HEK293 (cell line): ENCODE data around the gene GPAT2.
A peak's percentile ranks its signal among the peaks of the same experiment; 100 is the strongest.
"Not testable (repeated sequence)": the region's sequence is repeated elsewhere in the genome, so short reads cannot be mapped to it uniquely, and the experiment has no call there.

Source experiments
- CTCF ChIA-PET: fragments of 350-600 bp; formaldehyde crosslinking; extraction: SDS; loops from one replicate; lab custom pipeline; 2021; ENCODE audit warnings: antibody characterized with exemption; lab: Yijun Ruan, JAX
- POLR2A ChIA-PET: fragments of 300-600 bp; formaldehyde crosslinking; extraction: SDS; loops from one replicate; lab custom pipeline; 2020; ENCODE audit warnings: antibody characterized with exemption, inconsistent platforms; lab: Yijun Ruan, JAX
- H3K27ac ChIP-seq: fragments of 200-500 bp; sonication (Bioruptor generic); 2 replicates; pipeline ENCODE4 v1.5.1; 2014; ENCODE audit warnings: low read depth, low read length, control low read depth, inconsistent platforms; ENCODE audit errors: extremely low read depth
- H3K36me3 ChIP-seq, 2 experiments: fragments of 200-500 bp in 1 of 2; sonication (Bioruptor generic) in 1 of 2; 1 replicate in 1 of 2; 2 replicates in 1 of 2; pipeline ENCODE4 v1.5.1; 2014 to 2017; ENCODE audit warnings: inconsistent platforms in 2 of 2, low read length in 2 of 2; ENCODE audit not compliant: control insufficient read depth in 2 of 2, insufficient read depth in 1 of 2
- H3K4me1 ChIP-seq: fragments of 200-500 bp; sonication (Bioruptor generic); 2 replicates; pipeline ENCODE4 v1.5.1; 2014; ENCODE audit warnings: mild to moderate bottlenecking, low read length, inconsistent platforms; ENCODE audit not compliant: control insufficient read depth, insufficient read depth
- H3K4me3 ChIP-seq: 2 replicates; pipeline ENCODE4 v1.5.1; 2011; ENCODE audit warnings: low read depth, mild to moderate bottlenecking, control low read depth, low read length, moderate library complexity
- H3K9me3 ChIP-seq: fragments of 200-500 bp; sonication (Bioruptor generic); 2 replicates; pipeline ENCODE4 v1.5.1; 2014; ENCODE audit warnings: low read depth, low read length, inconsistent platforms; ENCODE audit not compliant: control insufficient read depth, insufficient read depth
- KLF1 ChIP-seq: fragments of 450-650 bp; formaldehyde crosslinking; IDR thresholded peaks from 2 replicates; pipeline ENCODE4 v1.5.1; 2016; ENCODE audit warnings: missing biosample characterization, missing genetic modification characterization
- ZNF366 ChIP-seq: fragments of 450-650 bp; formaldehyde crosslinking; conservative IDR thresholded peaks from 2 replicates; pipeline ENCODE4 v1.5.1; 2016; ENCODE audit warnings: missing biosample characterization, missing genetic modification characterization
- ZNF654 ChIP-seq: fragments of 450-650 bp; formaldehyde crosslinking; IDR thresholded peaks from 2 replicates; pipeline ENCODE4 v1.5.1; 2016; ENCODE audit warnings: low read depth, missing biosample characterization, missing genetic modification characterization
- ZSCAN30 ChIP-seq: fragments of 450-650 bp; IDR thresholded peaks from 2 replicates; pipeline ENCODE4 v1.5.1; 2018; ENCODE audit warnings: missing biosample characterization, mild to moderate bottlenecking, missing genetic modification characterization, moderate library complexity
- TF ChIP-seq, protein P1 (sequence below): fragments of 450-650 bp; formaldehyde crosslinking; IDR thresholded peaks from 2 replicates; pipeline ENCODE4 v1.5.1; 2016; ENCODE audit warnings: missing biosample characterization, missing genetic modification characterization

Gene GPAT2

GRCh38 chr2:96022701-96023447 lies 11.8 kb downstream of the GPAT2 start:
- H3K36me3 ChIP-seq, H3K9me3 ChIP-seq, H3K4me1 ChIP-seq, POLR2A ChIA-PET, H3K27ac ChIP-seq, H3K4me3 ChIP-seq: not testable (repeated sequence)
- CTCF ChIA-PET: interaction anchor here (0.5 to 4.1 kb wide), 25 partner anchors 10 to 944 kb away, joined by 3 to 38 read pairs (median 4); no protein-coding TSS in a partner anchor
- TF ChIP-seq ZNF654 (tag by site-specific recombination) (peak; percentile 75), ZSCAN30 (tag by site-specific recombination) (peak; percentile 89), ZNF366 (peak; percentile 45; the same call in 1 of the 2 replicates), KLF1 (tag by site-specific recombination) (0 out of 2 replicates have a peak, but pooled peaks have one; percentile 10)
- TF ChIP-seq, protein P1, sequence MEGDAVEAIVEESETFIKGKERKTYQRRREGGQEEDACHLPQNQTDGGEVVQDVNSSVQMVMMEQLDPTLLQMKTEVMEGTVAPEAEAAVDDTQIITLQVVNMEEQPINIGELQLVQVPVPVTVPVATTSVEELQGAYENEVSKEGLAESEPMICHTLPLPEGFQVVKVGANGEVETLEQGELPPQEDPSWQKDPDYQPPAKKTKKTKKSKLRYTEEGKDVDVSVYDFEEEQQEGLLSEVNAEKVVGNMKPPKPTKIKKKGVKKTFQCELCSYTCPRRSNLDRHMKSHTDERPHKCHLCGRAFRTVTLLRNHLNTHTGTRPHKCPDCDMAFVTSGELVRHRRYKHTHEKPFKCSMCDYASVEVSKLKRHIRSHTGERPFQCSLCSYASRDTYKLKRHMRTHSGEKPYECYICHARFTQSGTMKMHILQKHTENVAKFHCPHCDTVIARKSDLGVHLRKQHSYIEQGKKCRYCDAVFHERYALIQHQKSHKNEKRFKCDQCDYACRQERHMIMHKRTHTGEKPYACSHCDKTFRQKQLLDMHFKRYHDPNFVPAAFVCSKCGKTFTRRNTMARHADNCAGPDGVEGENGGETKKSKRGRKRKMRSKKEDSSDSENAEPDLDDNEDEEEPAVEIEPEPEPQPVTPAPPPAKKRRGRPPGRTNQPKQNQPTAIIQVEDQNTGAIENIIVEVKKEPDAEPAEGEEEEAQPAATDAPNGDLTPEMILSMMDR (tag by site-specific recombination): peak; percentile 62; the same call in 1 of the 2 replicates

DNA sequence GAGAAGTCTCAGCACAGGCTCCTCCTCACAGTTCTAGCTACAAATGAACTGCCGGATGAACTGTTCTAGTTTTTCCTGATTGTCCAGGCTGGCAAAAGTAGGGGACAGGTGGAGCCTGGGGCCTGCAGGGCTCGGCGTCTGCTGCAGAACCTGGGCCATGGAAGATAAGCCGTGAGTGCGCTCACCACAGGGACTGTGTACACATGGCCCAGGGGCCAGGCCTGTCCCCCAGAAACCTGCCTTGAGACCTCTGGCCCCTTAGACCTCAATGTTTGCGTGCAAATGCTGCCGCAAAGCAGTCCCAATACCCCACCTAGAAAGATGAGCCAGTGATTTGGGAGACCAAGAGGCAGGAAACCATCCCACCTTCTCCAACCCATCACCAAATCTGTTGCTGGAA lies 12.6 kb downstream of the GPAT2 start:
- H3K9me3 ChIP-seq, H3K36me3 ChIP-seq, H3K4me3 ChIP-seq, POLR2A ChIA-PET, H3K27ac ChIP-seq, H3K4me1 ChIP-seq: not testable (repeated sequence)
- CTCF ChIA-PET: interaction anchor here (0.5 to 4.1 kb wide), 22 partner anchors 9 to 945 kb away, joined by 3 to 38 read pairs (median 4); no protein-coding TSS in a partner anchor

DNA sequence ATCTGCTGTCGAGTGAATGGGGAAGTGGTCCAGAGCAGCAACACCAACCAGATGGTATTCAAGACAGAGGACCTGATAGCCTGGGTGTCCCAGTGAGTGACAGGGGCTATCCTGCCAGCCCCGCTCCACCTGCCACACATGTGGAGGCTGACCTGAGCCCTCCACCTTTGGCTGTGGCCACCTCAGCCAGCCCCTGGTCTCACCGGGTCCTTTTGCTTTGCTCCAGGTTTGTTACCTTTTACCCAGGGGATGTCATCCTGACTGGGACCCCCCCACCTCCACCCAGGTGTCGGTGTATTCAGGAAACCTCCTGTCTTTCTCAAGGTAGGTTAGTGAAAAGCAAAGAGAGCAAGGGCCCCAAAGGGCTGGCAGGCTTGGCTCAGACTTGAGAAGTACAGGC lies 13.6 kb downstream of the GPAT2 start:
- H3K4me1 ChIP-seq, H3K36me3 ChIP-seq, H3K4me3 ChIP-seq, H3K9me3 ChIP-seq, H3K27ac ChIP-seq, POLR2A ChIA-PET: not testable (repeated sequence)
- CTCF ChIA-PET: interaction anchor here (4.1 kb wide), 1 partner anchor 154 kb away, joined by 38 read pairs; no protein-coding TSS in a partner anchor

GRCh38 chr2:96019909-96020590 lies 14.7 kb downstream of the GPAT2 start:
- H3K27ac ChIP-seq, H3K4me3 ChIP-seq, CTCF ChIA-PET: not testable (repeated sequence)

GRCh38 chr2:96016321-96016720 lies 18.4 kb downstream of the GPAT2 start:
- H3K36me3 ChIP-seq, POLR2A ChIA-PET, H3K9me3 ChIP-seq, H3K4me3 ChIP-seq, H3K4me1 ChIP-seq, CTCF ChIA-PET, H3K27ac ChIP-seq: not testable (repeated sequence)

More at GRCh38 chr2:96019909-96020590, 14.7 kb downstream of the GPAT2 start:
- H3K36me3 ChIP-seq, H3K9me3 ChIP-seq, POLR2A ChIA-PET, H3K4me1 ChIP-seq: not testable (repeated sequence)

GRCh38 chr2:96012792-96013264 lies 21.9 kb downstream of the GPAT2 start:
- H3K9me3 ChIP-seq, H3K4me3 ChIP-seq, H3K27ac ChIP-seq, H3K36me3 ChIP-seq, POLR2A ChIA-PET, H3K4me1 ChIP-seq: not testable (repeated sequence)
- CTCF ChIA-PET: interaction anchor here (0.7 to 2.5 kb wide), 3 partner anchors 10 to 136 kb away, joined by 3 to 9 read pairs (median 3); no protein-coding TSS in a partner anchor

DNA sequence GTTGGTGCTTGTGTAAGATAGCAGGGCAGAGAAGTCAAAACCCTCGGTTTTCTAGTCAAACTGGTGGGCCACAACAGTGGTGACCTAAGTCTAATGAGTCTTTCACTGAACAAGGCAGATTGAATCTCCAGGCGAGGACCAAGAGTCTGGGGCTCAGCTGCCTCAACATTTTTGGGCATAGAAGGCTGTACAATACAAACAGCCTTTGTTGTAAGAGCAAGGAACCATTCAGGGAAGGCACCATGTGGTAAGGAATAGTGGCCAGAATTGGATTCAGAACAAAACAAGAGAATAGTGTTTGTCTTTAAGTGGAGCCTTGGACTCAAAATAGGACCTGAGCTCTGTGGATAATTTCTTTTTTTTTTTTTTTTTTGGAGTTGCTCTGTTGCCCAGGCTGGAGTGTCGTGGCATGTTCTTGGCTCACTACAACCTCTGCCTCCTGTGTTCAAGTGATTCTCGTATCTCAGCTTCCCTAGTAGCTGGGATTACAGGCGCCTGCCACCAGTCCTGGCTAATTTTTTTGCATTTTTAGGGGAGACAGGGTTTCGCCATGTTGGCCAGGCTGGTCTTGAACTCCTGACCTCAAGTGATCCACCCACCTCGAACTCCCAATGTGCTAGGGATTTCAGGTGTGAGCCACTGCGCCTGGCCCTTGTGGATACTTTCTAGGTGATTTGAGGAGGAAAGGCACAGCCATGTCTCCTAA lies 22.5 kb downstream of the GPAT2 start:
- H3K4me3 ChIP-seq, POLR2A ChIA-PET, H3K36me3 ChIP-seq, H3K27ac ChIP-seq, H3K9me3 ChIP-seq, H3K4me1 ChIP-seq: not testable (repeated sequence)
- CTCF ChIA-PET: interaction anchor here (0.6 to 2.5 kb wide), 3 partner anchors 11 to 250 kb away, joined by 3 to 9 read pairs (median 4); no protein-coding TSS in a partner anchor
